T-helper 1 cell treated with Interleukin-12 subunit alpha and Interleukin-12 subunit beta and Interleukin-4 antibody, amounts not matched to agents 30 μg/mL and 1 μg/mL, for 36 hours (primary cell): Measurements from ENCODE around the gene ATM.
"Not testable (repeated sequence)": the region's sequence is repeated elsewhere in the genome, so short reads cannot be mapped to it uniquely, and the experiment has no call there.

ENCODE experiments used
- H3K27ac Mint-ChIP-seq: one replicate; pipeline ENCODE4 v1.8.0; 2021; ENCODE audit warnings: mild to moderate bottlenecking, mixed read lengths
- H3K27me3 Mint-ChIP-seq: one replicate; pipeline ENCODE4 v1.8.0; 2021; ENCODE audit warnings: low read depth, mixed read lengths
- H3K36me3 Mint-ChIP-seq: one replicate; pipeline ENCODE4 v1.8.0; 2021; ENCODE audit warnings: low read depth, mixed read lengths
- H3K4me1 Mint-ChIP-seq: one replicate; pipeline ENCODE4 v1.8.0; 2021; ENCODE audit warnings: low read depth, mixed read lengths
- H3K4me3 Mint-ChIP-seq: one replicate; pipeline ENCODE4 v1.8.0; 2021; ENCODE audit warnings: mild to moderate bottlenecking, moderate library complexity, mixed read lengths
- H3K9me3 Mint-ChIP-seq: one replicate; pipeline ENCODE4 v1.8.0; 2021; ENCODE audit warnings: mixed read lengths

ATM gene

DNA sequence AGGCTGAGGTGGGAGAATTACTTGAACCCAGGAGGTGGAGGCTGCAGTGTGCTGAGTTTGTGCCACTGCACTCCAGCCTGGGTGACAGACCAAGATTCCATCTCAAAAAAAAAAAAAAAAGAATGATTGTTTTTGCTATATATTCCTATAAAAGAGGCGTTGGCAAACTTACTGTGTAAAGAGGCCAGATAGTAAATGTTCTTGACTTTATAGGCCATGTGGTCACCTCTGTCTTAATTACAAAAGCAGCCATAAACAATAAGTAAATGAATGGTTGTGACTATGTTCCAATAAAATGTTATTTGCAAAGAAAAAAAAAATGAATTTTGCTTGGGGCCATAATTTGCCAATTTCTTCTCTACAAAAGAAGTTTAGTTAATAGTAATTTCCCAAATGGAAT lies 12.3 kb downstream of the ATM start:
- H3K27me3 Mint-ChIP-seq: no peaks in the 10 kb centered on the region
- no peak overlapping the region for H3K27ac Mint-ChIP-seq
- H3K36me3 Mint-ChIP-seq: peaks cover 58% of the 10 kb centered on the region
- peaks cover 38% of the 10 kb centered on the region for H3K4me1 Mint-ChIP-seq
- H3K9me3 Mint-ChIP-seq: no peaks in the 10 kb centered on the region
- no peak overlapping the region for H3K4me3 Mint-ChIP-seq

DNA sequence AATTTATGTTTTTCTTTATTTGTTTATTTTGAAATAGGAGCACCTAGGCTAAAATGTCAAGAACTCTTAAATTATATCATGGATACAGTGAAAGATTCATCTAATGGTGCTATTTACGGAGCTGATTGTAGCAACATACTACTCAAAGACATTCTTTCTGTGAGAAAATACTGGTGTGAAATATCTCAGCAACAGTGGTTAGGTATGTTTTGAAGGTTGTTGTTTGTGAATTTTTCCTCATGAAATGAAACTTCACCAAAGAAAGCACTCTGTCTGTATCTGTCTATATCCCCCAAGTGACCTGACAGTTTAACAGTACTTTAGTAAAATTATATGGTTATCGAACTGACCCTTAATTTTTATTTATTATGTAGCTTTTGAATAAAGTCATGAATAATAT lies 12.8 kb downstream of the ATM start:
- Mint-ChIP-seq H3K4me1 (peaks cover 40% of the 10 kb centered on the region), H3K27ac (peak overlapping the region; percentile 85), H3K4me3 (peak overlapping the region; percentile 70), H3K27me3 (no peaks in the 10 kb centered on the region), H3K9me3 (no peaks in the 10 kb centered on the region), H3K36me3 (peaks cover 58% of the 10 kb centered on the region)

DNA sequence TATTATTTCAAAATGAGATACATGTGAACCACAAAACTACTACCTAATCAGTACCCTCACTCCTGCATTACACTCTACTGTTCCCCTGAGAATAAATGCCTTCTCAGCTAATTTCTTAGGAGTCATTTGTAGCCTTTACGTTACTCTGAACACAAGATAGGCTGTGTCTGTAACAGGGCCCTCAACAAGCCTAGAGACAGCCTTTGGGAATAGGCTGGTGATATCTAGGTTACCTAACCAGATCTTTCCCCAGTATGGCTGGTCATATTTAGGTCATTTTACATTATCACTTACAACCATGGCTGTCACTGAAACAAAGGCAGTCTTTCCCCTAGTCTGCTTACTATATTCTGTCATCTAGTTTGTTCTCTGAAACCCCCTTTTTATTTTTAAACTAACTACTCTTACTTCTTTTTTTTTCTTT lies 14.2 kb downstream of the ATM start:
- Mint-ChIP-seq H3K4me3 (peak overlapping the region; percentile 70), H3K27me3 (no peaks in the 10 kb centered on the region), H3K27ac (peak overlapping the region; percentile 85), H3K36me3 (peaks cover 51% of the 10 kb centered on the region), H3K4me1 (peaks cover 45% of the 10 kb centered on the region), H3K9me3 (no peaks in the 10 kb centered on the region)

DNA sequence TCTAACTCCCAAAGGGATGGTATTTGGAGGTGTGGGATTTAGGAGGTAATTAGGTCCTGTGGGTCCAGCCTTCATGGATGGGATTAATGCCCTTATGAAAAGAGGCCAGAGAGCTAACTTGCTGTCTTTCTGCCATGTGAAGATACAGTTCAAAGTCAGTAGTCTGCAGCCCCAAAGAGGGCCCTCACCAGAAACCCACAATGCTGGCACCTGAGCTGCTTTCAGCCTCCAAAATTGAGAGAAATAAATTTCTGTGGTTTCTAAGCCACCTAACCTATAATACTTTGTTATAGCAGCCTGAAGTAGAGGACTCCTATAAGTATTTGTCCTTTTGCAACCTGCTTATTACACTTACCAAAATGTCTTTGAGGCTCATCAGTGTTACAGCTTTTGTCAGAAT lies 16.2 kb downstream of the ATM start:
- Mint-ChIP-seq H3K27ac (no peak overlapping the region), H3K36me3 (peaks cover 42% of the 10 kb centered on the region), H3K9me3 (no peaks in the 10 kb centered on the region), H3K4me1 (peaks cover 44% of the 10 kb centered on the region), H3K27me3 (no peaks in the 10 kb centered on the region), H3K4me3 (peak overlapping the region; percentile 14)

DNA sequence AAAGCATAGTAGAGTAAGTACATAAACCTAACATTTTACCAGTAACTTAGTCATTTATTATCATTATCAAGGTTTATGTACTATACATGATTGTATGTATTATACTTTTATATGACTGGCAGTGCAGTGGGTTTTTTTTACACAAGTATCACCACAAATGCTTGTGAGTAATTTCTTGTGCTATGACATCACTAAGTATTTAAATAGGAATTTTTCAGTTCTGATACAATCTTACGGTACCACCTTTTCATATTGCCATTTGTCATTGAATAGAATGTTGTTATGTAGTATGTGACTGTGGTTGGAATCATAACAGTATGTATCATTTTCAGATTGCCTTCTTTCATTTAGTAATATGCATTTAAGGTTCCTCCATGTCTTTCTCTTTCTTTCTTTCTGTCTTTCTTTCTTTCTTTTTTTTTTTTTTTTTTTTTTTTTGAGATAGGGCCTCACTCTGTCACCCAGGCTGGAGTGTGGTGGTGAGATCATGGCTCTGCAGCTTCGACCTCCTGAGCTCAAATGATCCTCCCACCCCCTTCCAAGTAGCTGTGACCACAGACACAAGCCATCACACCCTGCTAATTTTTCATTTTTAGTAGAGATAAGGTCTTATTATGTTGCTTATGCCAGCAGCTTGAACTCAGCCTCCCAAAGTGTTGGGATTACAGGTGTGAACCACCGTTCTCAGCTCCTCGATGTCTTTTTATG lies 18.6 kb downstream of the ATM start:
- H3K27me3 Mint-ChIP-seq: no peaks in the 10 kb centered on the region
- no peaks in the 10 kb centered on the region for H3K9me3 Mint-ChIP-seq
- H3K36me3 Mint-ChIP-seq: peaks cover 43% of the 10 kb centered on the region
- no peak overlapping the region for H3K4me3 Mint-ChIP-seq
- H3K4me1 Mint-ChIP-seq: peaks cover 35% of the 10 kb centered on the region
- H3K27ac Mint-ChIP-seq: no peak overlapping the region

DNA sequence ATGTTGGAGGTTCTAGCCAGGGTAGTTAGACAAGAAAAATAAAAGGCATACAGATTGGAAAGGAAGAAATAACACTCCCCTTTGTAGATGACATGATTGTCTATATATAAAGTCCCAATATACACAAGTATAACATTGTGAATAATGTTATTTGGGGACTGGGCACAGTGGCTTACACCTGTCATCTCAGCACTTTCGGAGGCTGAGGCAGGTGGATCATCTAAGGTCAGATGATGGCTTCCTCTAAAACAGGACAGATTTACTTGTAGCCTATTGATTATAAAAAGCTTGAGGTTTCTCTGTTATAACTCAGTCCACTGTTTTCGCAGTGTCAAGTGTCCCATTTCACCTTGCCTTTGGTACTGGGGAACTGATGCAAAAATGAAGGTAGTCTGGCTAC lies 19.6 kb downstream of the ATM start:
- Mint-ChIP-seq H3K4me3 (no peak overlapping the region), H3K36me3 (peaks cover 44% of the 10 kb centered on the region), H3K27ac (no peak overlapping the region), H3K27me3 (no peaks in the 10 kb centered on the region), H3K4me1 (peaks cover 27% of the 10 kb centered on the region), H3K9me3 (no peaks in the 10 kb centered on the region)

DNA sequence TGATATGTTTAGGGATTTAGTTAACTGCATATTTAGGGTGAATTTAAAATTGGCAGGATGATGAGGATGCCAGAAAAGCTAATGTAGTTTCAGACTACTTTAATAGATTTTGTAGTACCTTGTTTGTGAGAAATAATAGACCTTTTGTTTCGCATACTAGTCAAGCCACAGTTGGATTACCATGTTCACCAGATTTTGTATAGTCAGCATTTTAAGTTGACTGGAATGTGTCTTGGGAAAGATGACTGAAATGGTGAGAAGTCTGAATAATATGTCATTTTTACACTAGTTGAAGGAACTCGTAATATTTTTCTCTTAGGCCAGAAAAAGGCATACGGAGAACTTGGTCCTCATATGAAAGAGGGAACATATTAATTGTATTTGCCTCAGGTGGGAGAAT lies 23.4 kb downstream of the ATM start:
- Mint-ChIP-seq H3K27me3 (no peaks in the 10 kb centered on the region), H3K4me1 (peaks cover 11% of the 10 kb centered on the region), H3K9me3 (no peaks in the 10 kb centered on the region), H3K36me3 (peaks cover 36% of the 10 kb centered on the region), H3K27ac (no peak overlapping the region), H3K4me3 (no peak overlapping the region)

DNA sequence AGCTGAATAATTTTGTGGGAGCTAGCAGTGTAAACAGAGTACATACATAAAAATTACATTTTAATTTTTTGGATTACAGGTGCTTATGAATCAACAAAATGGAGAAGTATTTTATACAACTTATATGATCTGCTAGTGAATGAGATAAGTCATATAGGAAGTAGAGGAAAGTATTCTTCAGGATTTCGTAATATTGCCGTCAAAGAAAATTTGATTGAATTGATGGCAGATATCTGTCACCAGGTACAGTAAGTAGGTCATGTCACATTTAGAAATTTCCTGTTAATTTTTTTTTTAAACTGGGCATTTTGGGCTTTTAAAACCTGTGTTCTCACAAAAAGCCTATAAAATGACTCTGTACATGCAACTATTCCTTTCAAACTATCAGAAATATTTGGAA lies 24.0 kb downstream of the ATM start:
- Mint-ChIP-seq H3K4me1 (peaks cover 9% of the 10 kb centered on the region), H3K36me3 (peaks cover 40% of the 10 kb centered on the region), H3K27ac (no peak overlapping the region), H3K27me3 (no peaks in the 10 kb centered on the region), H3K9me3 (no peaks in the 10 kb centered on the region), H3K4me3 (no peak overlapping the region)

DNA sequence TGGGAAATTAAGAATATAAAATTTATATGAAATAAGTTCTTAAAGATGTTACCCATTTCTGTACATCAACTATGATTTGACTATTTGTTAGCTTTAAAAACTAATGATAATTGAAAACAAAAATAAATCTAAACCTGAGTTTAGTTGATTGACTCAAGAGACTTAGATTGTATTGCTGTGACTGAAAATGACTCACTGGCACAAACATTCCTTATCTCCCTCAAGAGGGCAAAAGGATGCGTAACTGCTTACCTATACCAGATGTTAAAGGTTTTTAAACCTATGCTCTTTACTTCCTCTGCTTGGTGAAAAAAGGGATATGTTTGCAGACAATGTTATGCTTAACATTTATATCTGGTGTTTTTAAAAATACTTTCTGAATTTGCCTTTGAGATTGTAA lies 30.3 kb downstream of the ATM start:
- Mint-ChIP-seq H3K27ac (no peak overlapping the region), H3K36me3 (peaks cover 40% of the 10 kb centered on the region), H3K27me3 (no peaks in the 10 kb centered on the region), H3K9me3 (no peaks in the 10 kb centered on the region), H3K4me1 (peaks cover 7% of the 10 kb centered on the region), H3K4me3 (no peak overlapping the region)

DNA sequence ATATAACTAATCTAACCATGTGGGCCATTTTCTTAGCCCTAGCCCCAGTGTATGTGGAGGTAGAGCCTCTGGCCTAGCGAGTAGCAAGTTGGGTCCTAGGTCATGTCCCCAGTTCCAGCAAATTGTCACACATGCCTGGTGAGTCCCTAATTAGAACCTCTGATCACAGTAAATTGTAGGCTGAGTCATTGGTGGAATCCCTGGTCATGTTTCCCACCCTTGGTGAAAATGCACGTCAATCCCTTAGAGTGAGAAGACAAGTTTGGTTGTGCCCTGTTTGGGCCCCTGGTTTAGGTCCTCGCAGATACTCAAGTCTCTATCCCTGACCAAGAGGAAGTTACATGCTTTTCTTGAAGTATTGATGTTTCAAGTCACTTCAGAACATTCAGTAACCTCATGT lies 46.7 kb downstream of the ATM start:
- Mint-ChIP-seq H3K27ac (no peak overlapping the region), H3K4me3 (no peak overlapping the region), H3K4me1 (peaks cover 7% of the 10 kb centered on the region), H3K27me3 (no peaks in the 10 kb centered on the region), H3K9me3 (peaks cover 7% of the 10 kb centered on the region), H3K36me3 (peaks cover 41% of the 10 kb centered on the region)

DNA sequence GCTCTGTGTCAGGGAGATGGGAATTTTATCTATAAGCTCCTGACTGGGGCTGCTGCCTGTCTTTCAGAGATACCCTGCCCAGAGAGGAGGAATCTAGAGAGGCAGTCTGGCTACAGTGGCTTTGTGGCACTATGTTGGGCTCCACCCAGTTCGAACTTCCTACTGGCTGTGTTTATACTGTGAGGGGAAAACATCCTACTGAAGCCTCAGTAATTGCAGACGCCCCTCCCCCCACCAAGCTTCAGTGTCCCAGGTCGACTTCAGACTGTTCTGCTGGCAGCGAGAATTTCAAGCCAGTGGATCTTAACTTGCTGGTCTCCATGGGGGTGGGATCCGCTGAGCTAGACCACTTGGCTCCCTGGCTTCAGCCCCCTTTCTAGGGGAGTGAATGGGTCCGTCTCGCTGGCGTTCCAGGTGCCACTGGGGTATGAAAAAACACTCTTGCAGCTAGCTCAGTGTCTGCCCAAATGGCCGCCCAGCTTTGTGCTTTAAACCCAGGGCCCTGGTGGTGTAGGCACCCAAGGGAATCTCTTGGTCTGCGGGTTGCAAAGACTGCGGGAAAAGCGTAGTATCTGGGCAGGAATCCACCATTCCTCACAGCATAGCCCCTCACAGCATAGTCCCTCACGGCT lies 54.2 kb downstream of the ATM start:
- not testable (repeated sequence) for H3K27ac Mint-ChIP-seq, H3K27me3 Mint-ChIP-seq, H3K4me1 Mint-ChIP-seq, H3K4me3 Mint-ChIP-seq
- peaks cover 18% of the 10 kb centered on the region for H3K9me3 Mint-ChIP-seq
- H3K36me3 Mint-ChIP-seq: peaks cover 62% of the 10 kb centered on the region

DNA sequence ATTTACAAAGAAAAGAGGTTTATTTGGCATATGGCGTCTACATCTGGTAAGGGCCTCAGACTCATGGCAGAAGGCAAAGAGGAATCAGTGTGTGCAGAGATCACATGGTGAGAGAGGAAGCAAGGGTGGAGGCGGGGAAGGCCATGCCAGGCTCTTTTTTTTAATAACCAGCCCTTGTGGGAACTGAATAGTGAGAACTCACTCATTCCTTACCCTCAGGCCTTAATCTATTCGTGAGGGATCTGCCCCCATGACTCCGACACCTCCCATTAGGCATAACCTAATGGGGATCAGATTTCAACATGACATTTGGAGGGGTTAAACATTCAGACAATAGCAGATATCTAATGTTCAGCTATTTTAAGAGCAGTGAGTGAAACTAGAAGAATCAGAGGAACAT lies 55.7 kb downstream of the ATM start:
- Mint-ChIP-seq H3K4me1 (peaks cover 8% of the 10 kb centered on the region), H3K9me3 (peaks cover 18% of the 10 kb centered on the region), H3K36me3 (peaks cover 59% of the 10 kb centered on the region), H3K4me3 (no peak overlapping the region), H3K27me3 (no peaks in the 10 kb centered on the region), H3K27ac (no peak overlapping the region)

DNA sequence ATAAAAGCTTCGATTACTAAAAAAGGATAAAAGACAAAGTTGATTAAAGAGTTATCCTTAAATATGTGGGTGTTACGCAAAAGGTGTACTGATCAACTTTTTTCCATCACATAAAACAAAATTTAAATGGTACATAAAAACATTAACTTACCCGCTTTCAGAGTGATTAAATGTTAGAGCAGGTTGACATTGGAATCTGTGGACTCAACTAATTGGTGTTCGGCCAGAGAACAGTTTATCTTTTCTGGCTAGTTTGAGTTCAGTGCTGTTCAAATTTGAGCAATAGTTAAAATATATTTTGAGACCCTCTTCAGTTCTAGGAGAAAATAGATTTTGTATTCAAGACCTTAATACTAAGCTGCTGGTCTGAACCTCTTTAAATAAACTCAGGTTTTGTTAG lies 56.1 kb downstream of the ATM start:
- Mint-ChIP-seq H3K27ac (no peak overlapping the region), H3K9me3 (peaks cover 17% of the 10 kb centered on the region), H3K4me1 (peaks cover 7% of the 10 kb centered on the region), H3K4me3 (no peak overlapping the region), H3K27me3 (no peaks in the 10 kb centered on the region), H3K36me3 (peaks cover 55% of the 10 kb centered on the region)

DNA sequence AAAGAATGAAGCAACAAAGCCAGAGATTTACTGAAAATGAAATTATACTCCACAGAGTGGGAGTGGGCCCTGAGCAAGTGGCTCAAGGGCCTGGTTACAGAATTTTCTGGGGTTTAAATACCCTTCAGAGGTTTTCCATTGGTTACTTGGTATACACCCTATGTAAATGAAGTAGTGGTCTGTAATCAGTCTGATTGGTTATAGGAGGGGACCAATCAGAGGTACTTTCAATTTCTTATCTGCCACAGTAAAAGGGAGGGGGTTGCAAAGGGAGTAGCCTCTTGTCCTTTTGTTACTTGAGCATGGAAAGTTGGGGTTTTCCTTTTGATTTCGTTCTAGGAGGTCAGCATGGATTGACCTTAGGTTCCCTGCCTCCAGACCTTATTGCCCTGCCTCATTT lies 63.5 kb downstream of the ATM start:
- no peaks in the 10 kb centered on the region for H3K9me3 Mint-ChIP-seq
- no peak overlapping the region for H3K4me3 Mint-ChIP-seq
- H3K27me3 Mint-ChIP-seq: no peaks in the 10 kb centered on the region
- H3K27ac Mint-ChIP-seq: no peak overlapping the region
- H3K36me3 Mint-ChIP-seq: peaks cover 36% of the 10 kb centered on the region
- no peaks in the 10 kb centered on the region for H3K4me1 Mint-ChIP-seq

DNA sequence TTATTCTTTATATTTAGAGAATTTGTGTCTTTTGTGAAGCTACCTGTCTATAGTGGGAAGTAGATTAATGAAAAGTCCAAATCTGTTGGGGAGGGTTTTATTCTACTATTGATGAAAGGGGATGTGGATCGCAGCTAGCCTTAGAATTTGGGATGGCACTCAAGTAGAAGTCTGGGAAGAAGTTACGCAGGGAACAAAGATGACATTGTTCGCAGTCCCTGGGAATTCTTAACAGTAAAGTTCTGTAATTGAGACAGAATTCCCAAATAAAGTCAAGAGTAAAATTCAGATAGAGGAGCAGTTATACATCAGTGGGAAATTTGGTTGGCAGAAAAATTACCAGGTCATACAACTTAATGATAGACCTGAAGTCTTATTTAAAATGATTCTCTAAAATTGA lies 64.1 kb downstream of the ATM start:
- no peaks in the 10 kb centered on the region for H3K4me1 Mint-ChIP-seq
- no peaks in the 10 kb centered on the region for H3K27me3 Mint-ChIP-seq
- no peak overlapping the region for H3K27ac Mint-ChIP-seq
- peaks cover 37% of the 10 kb centered on the region for H3K36me3 Mint-ChIP-seq
- no peaks in the 10 kb centered on the region for H3K9me3 Mint-ChIP-seq
- no peak overlapping the region for H3K4me3 Mint-ChIP-seq
